SK-N-MC (cell line): Measurements from ENCODE around the gene TERF2IP.

Source experiments
- EZH2 ChIP-seq: fragments of 200-600 bp; sonication (generic); IDR thresholded peaks from one replicate; pipeline ENCODE4 v1.6.1; 2017; ENCODE audit warnings: antibody characterized with exemption
- FOXP2 ChIP-seq: optimal IDR thresholded peaks from 2 replicates; pipeline ENCODE3; 2011; ENCODE audit warnings: mild to moderate bottlenecking, moderate library complexity; ENCODE audit not compliant: insufficient read depth; ENCODE audit errors: extremely low read length, control extremely low read depth
- POLR2AphosphoS5 ChIP-seq: IDR thresholded peaks from 2 replicates; pipeline ENCODE4 v1.6.1; 2012; ENCODE audit warnings: mild to moderate bottlenecking, low read depth, low read length, borderline replicate concordance

DNA sequence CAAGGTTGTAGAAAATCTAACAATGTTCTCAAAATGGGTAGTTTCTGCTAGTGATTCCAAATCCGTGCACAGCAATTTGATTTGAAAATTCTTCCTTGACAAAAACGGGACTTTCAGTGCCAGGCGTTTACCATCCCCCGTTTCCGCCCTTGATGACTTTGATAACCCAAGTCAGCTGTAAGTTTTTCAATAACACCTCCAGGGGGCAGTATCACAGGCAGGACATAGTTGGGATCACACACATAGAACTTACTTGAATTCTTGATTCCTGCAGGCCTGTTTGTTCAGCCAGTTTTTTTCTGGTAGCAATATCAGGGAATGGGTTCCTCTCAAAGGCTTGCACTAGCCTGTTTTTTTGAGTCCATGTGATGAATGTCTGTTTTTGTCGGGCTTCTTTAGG lies 48.1 kb downstream of the TERF2IP start:
- TF ChIP-seq POLR2AphosphoS5 (no peak), EZH2 (no peak), FOXP2 (no peak)
